D341Med (cell line): ENCODE results near the gene ELP5.
A peak's percentile ranks its signal among the peaks of the same experiment; 100 is the strongest.
"Not testable (repeated sequence)": the region's sequence is repeated elsewhere in the genome, so short reads cannot be mapped to it uniquely, and the experiment has no call there.

Source experiments
- DNase-seq: peaks from one replicate; pipeline ENCODE4 v3.0.0; 2012; ENCODE audit warnings: low spot score

The ELP5 gene

DNA sequence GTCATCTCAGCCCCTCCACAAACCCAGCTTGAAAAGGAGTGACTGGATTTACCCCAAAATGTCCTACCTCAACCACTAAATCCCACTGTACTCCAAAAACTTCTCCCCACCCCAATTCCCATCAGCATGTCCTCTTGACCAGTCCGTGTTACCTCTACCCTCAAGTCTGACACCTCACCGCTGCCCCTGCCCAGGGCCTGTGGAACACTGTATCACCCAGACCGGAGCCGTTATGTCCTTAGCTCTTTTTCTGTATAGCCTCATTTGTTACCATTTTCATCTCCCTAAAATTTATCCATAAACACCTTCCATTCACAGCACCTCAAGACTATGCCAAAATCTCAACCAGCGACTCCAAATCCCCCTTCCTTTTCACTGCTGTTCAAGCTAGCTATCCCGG is 15.2 kb upstream of the ELP5 start:
- no peak for DNase-seq

DNA sequence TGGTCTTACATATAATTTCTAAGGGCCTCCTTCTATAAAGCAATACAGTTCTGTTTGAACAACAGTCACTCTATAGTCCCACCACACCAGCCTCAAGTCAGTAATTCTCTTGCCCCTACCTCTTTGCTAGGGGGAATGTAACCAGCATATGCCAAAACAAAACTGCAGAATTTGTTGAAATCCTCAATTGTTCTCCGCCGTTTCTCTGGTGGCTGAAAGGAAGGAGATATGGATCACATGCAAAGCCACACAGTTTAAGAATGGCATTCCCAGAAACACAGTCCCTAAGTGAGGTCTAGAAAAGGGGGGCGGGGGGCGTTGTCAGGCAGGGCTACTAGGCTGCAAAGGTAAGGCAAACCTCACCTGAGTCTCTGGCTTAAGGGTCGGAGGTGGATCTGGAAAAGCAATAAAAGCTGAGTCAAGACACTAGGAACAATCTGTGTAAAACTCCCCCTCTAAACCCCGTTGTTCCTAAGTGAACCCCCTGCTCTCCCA is 14.7 kb upstream of the ELP5 start:
- DNase-seq: no peak

DNA sequence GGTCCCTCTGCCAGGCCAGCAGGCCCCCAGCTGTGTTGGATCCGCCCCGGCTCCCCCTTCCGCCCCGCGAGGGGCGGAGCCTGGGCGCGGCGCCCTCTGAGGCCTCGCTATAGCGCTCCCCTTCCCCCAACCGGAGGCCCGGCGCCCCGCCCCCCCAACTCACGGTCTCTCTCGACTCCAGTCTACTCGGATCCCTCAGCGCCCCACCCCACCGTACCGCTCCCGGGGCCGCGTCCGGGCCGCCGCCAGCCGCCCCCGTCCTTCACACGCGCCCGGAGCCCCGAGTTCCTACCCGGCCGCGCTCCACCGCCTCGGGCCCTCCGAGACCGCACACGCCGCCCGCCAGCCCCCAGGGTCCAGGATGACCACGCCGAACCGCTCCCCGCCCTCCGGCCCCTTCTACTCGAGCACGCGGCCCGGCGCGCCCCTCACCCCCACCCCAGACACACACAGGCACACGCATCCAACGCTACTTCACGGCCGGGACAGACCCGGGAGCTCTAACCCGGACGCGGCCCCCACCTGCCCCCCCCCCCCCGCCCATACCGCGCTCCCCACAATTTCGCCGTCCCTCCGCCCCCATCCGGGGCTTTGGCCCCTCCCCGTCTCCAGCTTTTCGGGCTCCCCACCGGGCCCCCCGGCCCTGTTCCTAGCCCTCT is 14.1 kb upstream of the ELP5 start:
- DNase-seq: peak; percentile 65

DNA sequence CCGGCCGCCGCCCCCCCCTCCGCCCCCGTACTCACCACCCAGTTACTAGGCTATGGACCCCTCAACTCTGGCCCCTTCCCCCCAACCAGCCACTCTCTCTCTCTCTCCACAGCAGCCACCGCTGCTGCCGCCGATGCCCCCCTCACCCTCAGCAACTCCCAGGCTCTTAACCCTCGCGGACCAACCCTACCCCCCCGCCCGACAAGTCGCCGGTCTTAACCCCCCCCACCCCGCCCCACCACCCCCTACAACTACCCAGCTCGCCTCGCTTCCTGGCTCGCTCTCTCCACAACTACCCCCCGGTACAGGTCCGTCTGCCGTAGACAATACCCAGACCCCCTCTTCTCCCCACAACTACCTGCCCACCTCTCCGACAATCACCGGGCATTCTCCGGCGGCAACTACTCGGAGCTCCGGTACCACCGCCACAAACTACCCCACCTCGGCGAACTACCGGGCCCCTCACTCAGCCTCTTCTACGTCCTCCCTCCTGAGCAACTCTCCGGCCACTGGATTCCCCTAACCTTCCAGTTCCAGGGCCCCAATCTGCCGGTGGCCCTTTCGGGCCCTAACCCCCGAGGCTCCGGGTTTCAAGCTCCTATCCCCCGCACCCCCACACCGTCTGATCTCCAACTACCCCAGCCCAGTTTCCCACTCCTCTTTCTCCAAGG is 13.5 kb upstream of the ELP5 start:
- no peak for DNase-seq

DNA sequence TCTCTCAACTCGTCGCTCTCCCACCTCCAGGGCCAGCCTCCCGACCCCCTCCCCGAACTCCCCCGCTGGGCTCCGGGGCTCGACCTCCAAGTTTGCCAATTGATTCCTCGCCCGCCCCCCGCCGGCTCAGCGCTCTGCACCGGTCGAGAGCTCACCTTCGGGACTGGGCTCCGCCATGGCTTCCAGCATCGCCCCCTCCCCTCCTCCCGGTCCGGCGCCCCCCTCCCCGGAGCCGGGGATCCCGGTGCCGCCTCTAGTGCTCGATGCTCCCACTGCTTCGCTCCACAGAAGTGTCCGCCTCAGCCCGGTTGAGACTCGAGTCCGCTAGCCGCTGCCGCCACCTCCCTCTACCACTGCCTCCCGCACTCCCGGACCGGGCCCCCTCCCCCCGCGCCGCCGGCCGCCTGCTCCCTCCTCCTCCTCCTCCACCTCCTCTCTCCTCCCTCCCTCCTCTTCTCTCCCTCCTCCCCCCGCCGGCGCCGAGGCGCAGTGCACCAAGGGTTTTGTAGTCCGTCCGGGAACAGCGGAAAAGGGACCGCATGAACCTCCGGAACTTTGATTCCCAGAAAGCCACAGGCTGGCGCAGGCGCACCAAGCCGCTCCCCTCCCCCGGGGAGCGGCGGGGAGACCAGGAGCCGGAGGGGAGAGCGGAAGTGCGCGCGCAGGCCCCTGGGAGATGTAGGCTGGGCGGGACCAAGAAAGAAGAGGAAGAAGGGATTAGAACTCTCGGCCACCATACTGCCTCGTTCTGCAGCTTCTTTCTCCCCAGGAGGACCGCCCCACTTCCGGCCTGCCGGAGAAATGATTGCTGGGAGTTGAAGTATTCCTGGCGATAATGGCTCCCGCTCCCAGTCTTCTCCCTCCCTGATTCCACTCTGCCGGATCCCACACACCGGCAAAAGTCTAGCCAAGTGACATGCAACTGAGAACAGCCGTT is 12.7 kb upstream of the ELP5 start, which contains the start of gene PHF23:
Gene PHF23, minus strand, starts transcription at position 367 of the 937 bp plus-strand sequence. Its CDS starts 178 bp downstream, at position 189.
- peak; percentile 88 for DNase-seq

DNA sequence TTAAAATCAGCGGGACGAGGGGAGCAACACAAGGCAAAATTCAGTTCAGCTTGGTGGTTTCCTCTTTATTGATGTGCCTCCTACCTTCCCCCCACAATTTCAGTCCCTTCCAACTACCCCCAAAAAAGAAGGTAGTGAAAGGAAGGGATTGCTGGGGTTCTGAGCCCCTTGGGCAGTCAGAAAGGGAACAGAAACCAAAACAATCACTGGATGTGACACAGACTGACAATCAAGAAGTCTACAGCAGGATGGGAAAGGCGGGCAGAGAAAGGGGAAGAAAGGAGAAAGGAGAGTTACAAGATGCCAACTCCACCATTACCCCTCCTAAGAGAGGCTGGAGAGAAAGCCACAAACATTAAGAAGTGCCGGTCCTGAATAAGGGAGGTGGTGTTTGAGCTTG is 11.6 kb upstream of the ELP5 start:
- no peak for DNase-seq

DNA sequence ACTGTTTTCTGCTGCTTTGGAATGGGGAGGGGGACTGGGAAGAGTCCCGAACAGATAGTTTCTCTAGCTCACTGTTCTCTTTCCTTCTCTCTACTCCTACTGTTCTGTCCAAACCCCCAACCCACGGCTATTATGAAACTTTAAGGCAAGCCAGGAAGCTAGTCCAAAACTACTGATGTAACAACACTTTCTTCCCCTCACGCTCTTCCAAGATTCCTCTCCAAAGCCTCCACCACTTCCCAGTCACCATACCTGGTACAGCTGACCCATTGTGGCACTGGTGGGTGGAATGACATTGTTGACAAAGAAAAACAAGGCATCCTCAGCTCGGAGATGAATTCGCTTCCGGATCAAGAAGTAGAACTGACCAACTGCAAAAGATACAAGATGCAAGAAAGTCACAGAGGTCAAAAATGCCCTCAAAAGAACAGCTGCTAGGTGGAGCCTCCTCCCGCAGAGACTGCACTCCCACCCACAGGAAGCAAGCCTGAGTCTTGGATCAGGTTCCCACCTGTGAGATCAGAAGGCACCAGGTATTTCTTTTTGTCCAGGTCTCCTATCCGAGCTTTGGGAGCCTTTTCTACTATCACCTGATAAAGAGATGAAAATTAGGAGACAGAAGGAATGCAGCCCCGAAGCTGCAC is 10.8 kb upstream of the ELP5 start:
- no peak for DNase-seq

DNA sequence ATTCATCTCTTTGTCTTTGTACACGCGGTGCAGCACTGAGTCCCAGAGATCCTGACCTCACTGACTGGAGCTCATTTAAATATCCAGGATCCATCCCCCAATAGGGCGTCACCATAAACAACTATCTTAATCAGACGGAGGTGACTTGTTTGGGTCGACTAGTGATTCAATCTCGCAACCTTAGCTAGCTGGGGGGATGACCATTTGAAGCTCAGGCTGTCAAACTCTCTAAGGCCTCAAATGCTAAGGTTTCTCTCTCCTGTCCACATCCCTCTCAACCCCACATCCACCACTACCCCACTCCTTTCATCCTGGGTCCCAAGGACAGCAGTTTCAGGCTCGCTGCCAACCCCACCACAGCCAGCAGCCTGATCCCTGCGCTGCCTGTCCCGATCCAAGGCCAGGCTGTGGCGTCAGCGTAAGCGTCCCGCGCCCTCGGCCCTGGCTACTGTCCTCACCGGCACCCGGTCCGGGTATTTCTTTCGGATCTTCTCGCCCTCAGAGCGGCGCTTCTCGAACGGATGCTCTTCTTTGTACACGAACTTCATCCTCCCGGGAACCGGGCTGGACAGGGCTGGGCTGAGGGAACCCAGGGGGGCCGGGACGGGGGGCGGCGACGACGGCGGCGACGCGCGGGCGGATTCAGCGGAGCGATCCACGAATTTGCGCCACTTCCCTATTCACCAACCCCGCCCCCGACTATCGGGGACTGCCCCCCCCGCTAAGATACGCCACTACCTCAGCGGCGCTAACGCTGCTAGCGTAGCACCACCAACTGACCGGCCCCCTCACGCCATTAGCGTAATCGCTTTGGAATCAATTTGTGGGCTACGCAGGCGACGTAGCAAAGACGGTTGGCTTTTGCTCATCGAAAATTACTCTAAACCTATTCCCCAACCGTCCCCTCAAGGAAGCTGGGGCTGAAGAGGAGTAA is 10.0 kb upstream of the ELP5 start, which contains the start of gene GABARAP:
Gene GABARAP, minus strand, starts transcription at position 667 of the 934 bp plus-strand sequence. Its CDS starts 119 bp downstream, at position 548.
- peak; percentile 69 for DNase-seq

DNA sequence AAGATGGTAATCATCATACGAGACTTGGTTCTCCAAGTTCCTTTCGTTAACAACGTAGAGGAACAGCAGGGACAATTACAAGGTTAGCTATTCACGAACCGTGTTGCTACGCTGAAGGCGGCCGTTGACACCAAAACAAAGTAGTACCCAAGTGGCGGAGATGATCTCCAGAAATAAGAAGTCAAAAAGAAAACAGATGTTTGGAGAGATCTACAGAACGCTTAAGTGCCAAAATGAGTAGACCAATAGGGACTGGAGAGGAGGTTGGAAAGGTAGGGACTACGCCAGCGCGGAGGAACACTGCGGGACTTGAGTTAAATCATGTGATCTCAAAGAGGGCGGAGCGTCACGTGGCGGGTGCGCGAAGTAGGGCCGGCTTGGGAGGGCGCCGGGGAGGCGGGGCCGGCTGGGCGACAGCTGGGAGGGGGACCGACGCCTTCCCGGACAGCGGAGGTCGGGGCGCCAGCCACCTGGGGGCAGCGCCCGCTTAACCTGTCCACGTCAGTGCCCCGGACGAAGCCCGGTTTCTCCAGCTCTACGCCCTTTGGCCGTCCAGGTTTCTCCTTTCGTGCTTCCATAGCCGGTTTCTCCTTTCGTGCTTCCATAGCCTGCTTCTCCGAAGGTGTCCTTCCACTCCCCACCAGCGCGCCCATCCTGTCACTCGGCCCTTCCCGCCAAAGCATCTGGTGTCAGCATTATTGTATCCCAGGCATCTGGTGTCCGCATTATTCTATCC is 9.1 kb upstream of the ELP5 start:
- peak; percentile 86 for DNase-seq

DNA sequence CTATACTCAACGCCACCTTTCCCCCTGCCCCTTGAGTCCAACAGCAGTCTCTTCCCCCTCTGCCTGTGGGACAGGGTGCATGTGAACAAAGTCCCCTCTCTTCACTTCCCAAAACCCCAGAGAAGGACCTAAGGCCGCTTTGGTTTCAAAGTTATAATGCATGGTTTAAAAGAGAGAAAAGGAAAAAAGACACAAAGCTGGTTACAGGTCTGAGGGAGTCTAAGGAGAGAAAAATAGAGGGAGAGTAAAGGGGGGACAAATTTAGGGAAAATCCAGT is 8.6 kb upstream of the ELP5 start:
- no peak for DNase-seq

DNA sequence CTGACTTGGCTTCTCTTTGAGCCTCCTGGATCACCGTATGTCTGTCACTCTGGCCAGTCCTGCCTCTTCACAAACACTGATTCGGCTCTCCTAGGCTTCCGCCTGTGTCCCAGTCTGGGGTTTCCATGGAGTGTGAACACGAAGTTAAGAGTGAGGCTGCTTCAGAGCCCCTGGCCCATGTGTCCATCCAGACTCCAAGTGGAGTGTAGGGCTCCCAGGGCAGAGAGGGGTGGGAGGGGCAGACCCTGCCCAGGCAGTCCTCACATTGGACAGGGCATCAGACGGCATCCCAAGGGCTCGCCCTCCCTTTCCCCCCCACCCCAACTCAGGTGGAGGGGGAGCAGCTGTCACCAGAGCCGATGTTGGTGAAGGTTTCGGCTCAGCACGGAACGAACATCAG is 8.2 kb upstream of the ELP5 start:
- DNase-seq: not testable (repeated sequence)

DNA sequence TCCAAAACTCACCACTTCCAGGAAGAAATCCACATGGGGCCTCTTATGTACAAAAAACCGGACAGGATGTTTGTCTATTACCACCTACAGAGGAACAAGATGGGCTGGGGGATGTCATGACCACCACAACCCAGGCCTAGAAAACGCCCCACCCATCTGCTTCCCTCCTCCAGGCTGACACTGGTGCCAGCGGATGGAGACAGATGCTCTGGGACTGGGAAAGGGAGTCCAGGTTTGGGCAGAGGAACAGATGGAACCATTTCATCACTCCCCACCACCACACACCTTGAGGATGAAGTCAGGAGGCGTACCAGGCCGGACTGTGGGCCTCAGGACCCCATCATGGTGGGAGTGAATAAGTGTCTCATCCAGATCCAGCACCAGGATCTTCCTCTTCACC is 5.2 kb upstream of the ELP5 start:
- DNase-seq: no peak

DNA sequence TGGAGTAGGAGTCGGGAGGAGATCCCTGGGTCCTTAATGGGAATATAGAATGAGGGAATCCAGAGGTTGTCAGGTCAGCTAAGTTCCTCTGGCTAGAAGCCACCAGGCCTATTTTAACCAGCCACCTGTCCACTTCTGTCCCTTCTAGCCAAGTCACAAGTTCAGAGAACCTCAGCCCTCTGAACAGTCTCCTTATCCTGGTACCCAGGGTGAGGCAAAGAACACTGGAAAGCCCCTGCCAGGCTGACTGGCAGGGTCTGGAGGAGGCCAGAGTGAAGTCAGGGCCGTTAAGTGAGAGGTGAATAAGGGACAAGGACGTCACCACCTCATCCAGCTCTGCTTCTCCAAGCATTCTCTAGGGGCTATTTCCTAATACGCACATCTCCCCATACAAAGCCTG is 3.2 kb upstream of the ELP5 start:
- DNase-seq: no peak

DNA sequence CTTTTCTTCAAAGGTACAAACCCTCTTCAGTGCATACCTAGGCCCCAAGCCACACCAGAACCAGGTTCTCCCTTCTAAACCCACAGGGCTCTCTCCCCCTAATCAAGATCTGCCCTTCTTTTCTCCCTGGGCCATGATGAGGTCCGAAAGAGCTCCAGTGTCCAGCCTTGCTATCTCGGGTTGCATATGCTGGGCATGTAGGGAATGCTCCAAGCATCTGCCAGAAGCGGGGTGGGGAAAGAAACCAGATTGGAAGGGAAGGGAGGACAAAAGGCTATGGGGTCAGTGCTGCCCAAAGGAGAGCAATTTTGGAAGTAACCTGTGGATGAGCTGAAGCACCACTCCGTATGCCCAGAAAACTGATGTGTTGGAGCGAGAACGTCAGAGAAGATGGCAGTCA is 2.8 kb upstream of the ELP5 start:
- DNase-seq: no peak

DNA sequence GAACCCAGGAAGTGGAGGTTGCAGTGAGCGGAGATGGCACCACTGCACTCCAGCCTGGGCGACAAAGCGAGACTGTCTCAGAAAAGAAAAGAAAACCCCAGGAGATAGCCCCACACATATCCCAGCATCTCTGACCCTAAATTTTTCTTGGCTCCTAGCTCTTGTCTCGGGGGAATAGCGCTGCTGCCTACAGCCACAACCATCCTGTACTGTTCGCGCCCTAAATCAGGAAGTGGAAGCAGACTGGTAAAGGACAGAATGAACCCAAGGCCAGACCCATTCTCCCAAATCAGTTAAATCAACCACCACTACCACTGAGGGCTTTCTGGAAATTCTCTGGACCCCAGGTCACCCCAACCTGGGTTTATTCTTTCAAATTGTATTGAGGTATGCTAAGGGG is 2.2 kb upstream of the ELP5 start:
- DNase-seq: no peak

DNA sequence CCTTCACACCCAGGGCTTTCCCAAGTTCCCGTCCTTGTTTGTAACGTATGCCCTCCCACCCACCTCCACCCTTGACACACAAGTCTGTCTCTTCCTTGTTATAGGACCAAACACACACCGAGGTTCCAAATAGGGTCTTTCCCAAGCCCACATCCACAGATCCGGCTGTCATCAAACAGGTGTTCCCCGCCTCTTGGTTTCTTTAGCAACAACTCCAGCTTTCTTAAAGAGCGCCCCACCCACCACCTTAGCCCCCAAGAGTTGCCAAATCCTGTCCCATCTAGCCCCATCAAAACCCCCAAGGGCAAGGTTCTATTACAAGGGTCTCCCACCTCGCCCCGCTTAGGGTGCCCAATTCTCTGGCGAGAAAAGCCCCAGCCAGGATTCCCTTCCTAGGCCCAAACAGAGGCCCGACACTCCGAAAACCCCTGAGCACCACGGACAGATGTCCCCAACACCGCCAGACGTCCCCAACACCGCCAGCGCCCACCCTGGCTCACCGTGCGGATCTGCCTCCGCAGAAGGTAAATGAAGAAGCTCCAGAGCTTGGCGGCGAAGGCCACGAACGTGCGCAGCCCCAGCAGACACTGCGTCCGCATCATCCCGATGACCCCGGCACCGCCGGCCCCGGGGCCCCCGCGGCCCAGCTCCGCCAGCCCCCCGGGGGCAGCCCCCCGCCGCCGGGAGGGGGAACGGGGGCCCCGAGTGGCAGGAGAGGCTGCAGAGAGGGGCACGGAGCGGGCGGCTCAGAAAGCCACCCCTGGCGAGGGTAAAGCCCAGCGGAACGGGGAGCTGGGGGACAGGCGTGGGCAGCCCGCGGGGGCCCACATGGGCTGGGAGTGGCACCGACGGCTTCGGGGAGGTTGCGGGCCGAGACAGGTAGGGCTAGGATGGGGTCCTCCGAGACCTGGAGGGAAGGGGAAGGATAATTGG is 1.1 kb upstream of the ELP5 start:
- DNase-seq: no peak

DNA sequence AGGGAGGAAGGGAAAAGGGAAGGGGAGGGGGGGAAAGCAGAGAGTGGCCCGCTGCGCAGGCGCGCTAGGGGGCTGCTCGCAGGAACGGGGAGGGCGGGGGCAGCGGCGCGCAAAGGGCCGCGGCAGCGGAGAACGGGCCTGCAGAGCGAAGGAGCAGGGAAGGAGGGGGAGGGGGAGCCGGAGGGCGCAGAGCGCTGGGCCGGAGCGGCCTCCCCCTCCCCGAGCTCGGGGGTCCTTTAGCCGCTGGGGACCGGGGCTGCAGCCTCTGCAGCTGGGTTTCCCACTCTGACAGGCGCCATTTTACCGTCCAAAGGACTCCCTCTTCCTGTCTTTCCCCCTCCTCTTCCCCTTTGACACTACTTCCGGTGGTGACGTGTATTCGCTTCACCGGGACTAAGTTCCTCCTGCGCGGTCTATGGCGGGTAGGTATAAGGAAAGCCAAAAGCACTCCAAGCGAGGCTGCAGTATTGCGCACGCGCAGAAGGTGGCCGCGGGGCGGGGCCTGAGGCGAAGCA is 297 bp upstream of the ELP5 start, which contains the start of gene CTDNEP1:
Gene CTDNEP1, minus strand, starts transcription at position 74 of the 515 bp plus-strand sequence. CDS start 438 bp downstream, outside the sequence.
- DNase-seq: peak; percentile 87

DNA sequence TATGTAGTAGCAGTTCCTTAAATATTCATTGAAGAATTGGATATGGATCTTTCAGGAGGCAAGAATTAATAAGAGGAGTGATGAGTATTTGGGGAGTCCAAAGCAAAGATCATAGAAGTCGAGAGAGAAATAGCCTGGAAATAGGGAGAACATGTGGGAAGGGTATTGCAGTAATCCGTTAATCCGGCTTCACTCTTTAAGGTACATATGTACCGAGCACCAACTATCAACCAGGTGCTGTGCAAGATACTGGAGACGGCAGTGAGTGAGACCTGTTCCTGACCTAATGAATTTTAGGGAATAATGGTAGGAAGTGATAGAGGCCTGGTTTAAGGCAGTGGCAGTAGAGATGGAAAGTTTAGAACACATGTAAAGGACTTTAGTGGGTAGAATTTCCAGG is 1.1 kb downstream of the ELP5 start:
- no peak for DNase-seq

DNA sequence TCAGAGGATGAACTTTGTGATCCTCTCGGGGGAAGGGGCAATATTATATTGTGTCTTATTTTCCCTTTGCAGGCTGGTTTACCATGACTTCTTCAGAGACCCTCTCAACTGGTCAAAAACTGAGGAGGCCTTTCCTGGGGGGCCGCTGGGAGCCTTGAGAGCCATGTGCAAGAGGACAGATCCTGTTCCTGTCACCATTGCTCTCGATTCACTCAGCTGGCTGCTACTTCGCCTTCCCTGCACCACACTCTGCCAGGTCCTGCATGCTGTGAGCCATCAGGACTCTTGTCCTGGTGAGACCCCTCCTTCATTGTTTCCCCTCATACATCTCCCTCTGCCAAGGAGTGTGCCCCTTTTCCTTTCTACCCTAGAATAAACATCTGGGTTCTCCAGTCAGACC is 2.5 kb downstream of the ELP5 start:
- DNase-seq: no peak
